Activated gamma-delta T cell treated with anti-CD3 and anti-CD28 coated beads, Interleukin-2, amount 50 U/mL, for 16 hours (primary cell): Measurements from ENCODE around the gene TRIM61.
A peak's percentile ranks its signal among the peaks of the same experiment; 100 is the strongest.
"Not testable (repeated sequence)": the region's sequence is repeated elsewhere in the genome, so short reads cannot be mapped to it uniquely, and the experiment has no call there.

Experiments used
- DNase-seq: peaks from one replicate; pipeline ENCODE4 v3.0.0-alpha.2; 2020; ENCODE audit warnings: low read depth

TRIM61 gene

DNA sequence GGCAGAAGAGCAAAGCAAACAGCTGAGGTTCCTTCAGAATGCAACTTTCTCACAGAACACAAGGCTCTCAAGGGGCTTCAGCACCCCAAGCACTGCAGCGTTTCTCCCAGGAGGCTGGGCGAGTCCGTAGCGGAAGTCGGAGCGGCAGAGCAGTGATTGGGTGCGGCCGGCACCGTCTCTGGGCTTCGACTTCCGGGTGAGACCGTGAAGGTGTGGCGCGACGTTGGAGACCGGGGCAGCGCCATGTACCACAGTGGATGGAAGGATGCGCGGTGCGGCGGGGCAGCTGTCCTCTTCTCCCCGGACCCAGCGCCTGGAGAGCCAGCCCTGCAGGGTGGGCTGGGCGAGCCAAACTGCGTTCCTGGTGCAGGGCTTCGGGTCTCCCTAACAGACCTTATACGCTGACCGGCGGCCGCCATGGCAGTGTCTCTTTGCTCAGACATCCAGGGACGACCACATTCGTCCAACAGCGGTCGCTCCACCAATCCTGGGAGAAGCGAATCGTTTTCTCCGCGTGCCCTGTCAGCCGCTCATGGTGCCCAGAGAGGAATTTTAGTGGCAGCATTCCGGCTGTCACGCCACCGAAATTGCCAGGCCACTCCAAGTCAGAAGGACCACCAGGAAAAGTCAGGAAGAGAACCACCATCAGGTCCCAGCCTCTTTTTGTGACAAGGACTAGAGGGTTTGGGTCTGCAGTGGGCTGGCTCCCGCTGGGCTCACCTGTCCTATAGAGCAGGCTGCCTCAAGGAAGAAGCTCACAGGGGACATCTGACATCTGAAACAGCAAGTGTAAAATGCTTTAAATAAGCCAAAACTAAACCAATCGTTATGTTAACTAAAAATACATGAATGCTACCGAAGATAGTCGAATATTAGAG lies 20.5 kb downstream of the TRIM61 start:
- peak; percentile 61 for DNase-seq

- no peak for DNase-seq
Observed at GRCh38 chr4:164955107-164955805, 22.2 kb downstream of the TRIM61 start.

GRCh38 chr4:164952551-164952950 lies 24.9 kb downstream of the TRIM61 start:
- DNase-seq = no peak

DNA sequence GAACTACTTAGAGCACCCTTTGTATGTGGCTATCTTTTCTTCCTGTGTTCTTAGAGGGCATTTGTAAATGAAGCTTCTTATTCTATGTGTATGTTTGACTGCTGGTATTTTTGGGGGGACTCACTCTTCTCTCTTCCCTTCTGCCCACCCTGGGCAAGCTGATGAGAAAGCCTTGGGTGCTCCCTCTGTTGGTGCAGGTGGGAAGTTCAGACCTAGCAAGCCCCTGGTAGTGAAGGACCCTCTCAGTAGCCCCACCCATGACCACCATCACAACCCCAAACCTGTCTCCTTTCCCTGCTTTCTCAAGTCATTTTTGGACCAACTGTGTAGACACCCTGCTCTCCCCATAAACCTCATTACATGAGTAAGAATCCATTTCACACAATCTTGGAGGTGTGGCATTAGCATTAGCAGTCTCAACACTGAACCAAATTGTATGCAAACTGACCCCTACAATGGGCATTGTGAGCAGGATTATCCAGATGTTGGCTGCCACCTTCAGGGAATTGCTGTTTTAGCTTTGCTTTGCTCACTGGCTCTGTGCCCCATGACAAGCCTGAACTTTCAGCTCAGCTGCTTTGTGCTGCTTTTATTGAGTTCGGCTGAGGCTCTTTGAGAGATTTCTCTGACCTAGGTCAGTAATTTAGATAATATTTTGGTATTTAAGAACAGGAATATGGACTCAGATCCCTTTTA lies 27.9 kb downstream of the TRIM61 start:
- DNase-seq = no peak

DNA sequence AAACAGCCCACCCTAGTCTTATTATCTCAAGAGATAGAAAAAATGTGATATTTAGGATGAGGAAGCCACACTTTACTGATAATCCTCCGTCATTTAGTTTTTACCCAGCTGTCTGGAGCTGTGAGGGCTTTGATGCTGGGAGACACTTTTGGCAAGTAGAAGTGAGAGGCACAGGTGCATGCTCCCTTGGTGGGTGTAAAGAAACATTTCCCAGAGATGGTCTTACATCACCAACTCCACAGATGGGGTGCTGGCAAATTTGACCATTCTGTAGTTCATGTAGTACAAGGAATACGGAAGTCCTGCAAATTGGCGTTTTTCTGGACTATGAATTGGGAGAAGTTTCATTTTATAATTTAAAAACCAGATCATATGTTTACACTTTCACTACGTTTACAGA lies 28.5 kb downstream of the TRIM61 start:
- no peak for DNase-seq

DNA sequence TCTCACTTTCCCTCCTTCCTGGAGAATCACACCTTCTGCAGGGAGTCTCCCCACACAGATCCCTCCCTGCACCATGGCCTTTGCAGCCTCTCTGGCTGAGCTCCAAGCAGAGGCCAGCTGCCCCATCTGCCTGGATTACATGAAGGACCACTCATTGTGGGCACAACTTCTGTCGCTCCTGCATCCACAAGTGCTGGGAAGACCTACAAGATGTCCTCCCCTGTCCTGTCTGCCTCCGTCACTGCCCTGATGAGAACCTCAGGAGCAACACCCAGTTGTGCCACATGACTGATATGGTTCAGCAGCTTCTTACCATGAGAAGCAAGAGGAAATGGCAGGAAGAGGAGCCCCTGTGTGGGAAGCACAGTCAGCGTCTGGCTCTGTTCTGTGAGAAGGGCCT lies 29.5 kb downstream of the TRIM61 start:
- not testable (repeated sequence) for DNase-seq

GRCh38 chr4:164946810-164947209 lies 30.6 kb downstream of the TRIM61 start:
- DNase-seq = no peak

DNA sequence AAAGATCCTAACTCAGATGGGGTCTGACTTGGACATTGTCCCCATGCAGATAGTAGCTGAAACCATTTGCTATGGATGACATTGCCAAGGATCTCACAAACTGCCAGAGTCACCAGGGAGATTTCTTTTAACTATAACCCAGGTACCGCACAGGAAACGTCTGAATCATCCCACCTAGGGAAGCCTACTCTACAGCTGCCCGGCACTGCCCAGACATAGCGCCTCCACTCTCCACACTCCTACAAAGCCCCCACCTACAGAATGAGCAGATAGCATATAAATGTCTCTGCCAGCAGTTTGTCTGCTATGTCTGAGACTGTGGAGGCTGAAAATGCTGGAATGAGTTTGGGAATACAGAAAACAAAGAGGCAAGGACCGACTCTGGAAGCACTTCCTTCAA lies 32.3 kb downstream of the TRIM61 start:
- no peak for DNase-seq

GRCh38 chr4:164943192-164943591 lies 34.3 kb downstream of the TRIM61 start:
- no peak for DNase-seq

DNA sequence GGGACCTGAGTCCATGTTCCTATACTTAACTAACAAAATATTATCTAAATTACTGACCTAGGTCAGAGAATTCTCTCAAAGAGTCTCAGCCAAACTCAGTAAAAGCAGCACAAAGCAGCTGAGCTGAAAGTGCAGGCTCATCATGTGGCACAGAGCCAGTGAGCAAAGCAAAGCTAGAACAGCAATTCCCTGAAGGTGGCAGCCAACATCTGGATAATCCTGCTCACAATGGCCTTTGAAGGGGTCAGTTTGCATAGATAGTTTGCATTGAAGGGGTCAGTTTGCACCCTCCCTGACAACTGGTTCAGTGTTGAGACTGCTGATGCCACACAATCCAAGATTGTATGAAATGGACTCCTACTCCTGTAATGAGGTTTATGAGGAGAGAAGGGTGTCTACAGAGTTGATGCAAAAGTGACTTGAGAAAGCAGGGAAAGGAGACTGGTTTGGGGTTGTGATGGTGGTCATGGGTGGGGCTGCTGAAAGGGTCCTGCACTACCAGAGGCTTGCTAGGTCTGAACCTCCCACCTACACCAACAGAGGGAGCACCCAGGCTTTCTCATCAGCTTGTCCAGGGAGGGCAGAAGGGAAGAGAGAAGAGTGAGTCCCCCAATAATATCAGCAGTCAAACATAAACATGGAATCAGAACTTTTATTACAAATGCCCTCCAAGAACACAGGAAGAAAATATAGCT lies 39.7 kb downstream of the TRIM61 start:
- no peak for DNase-seq

DNA sequence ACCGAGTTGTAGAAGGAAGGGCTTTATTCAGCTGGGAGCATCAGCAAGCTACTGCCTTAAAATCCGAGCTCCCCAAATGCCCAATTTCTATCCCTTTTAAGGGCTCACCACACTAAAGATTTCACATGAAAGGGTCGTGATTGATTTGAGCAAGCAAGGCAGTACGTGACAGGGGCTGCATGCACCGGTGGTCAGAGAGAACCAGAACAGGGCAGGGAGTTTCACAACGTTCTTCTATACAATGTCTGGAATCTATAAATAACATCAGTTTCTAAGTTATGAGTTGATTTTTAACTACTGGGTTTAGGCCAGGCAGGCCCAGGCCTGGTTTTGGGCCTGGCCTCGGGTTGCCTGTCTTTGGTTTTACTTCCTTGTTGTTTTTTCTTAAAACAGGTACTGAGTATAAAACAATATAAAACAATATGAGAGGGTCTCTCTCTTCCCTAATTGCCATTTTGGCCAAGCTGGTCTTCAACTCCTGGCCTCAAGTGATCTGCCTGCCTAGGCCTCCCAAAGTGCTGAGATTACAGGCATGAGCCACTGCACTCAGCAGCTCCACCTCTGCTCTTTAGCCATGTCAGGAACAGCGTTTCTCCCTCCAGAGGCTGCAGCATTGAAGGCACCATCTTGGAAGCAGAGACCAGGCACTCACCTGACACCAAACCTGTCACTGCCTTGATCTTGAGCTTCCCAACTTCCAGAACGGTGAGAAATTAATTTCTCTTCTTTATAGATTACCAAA lies 41.4 kb downstream of the TRIM61 start:
- not testable (repeated sequence) for DNase-seq

GRCh38 chr4:164935363-164935762 lies 42.1 kb downstream of the TRIM61 start:
- DNase-seq = no peak

GRCh38 chr4:164933244-164933643 lies 44.2 kb downstream of the TRIM61 start:
- no peak for DNase-seq

- DNase-seq = no peak
Observed at GRCh38 chr4:164931551-164932324, 45.7 kb downstream of the TRIM61 start.

GRCh38 chr4:164930647-164931046 lies 46.8 kb downstream of the TRIM61 start:
- no peak for DNase-seq

GRCh38 chr4:164927101-164927500 lies 50.4 kb downstream of the TRIM61 start:
- DNase-seq = not testable (repeated sequence)

GRCh38 chr4:164926301-164926700 lies 51.2 kb downstream of the TRIM61 start:
- DNase-seq = no peak

GRCh38 chr4:164924670-164925238 lies 52.7 kb downstream of the TRIM61 start:
- no peak for DNase-seq

GRCh38 chr4:164918956-164919355 lies 58.5 kb downstream of the TRIM61 start:
- no peak for DNase-seq
